Glutamatergic neuron (in vitro differentiated cells): ENCODE data around the gene GPR183. TPM values are rescaled to one million over a fixed set of nuclear protein-coding genes. Genes with fewer than 3 reads are reported as not detected.
A peak's percentile ranks its signal among the peaks of the same experiment; 100 is the strongest.

ENCODE experiments used
- DNase-seq: peaks from one replicate; pipeline ENCODE4 v3.0.0; 2022
- H3K27ac Mint-ChIP-seq: one replicate; pipeline ENCODE4 v1.8.0; 2020; ENCODE audit warnings: mild to moderate bottlenecking, mixed read lengths, inconsistent platforms; ENCODE audit not compliant: unreplicated experiment
- H3K27me3 Mint-ChIP-seq: one replicate; pipeline ENCODE4 v1.8.0; 2020; ENCODE audit warnings: mild to moderate bottlenecking, moderate library complexity, mixed read lengths, inconsistent platforms; ENCODE audit not compliant: unreplicated experiment
- H3K36me3 Mint-ChIP-seq: one replicate; pipeline ENCODE4 v1.8.0; 2020; ENCODE audit warnings: mild to moderate bottlenecking, mixed read lengths, inconsistent platforms; ENCODE audit not compliant: unreplicated experiment
- H3K4me1 Mint-ChIP-seq: one replicate; pipeline ENCODE4 v1.8.0; 2020; ENCODE audit warnings: mild to moderate bottlenecking, low read depth, mixed read lengths, inconsistent platforms; ENCODE audit not compliant: unreplicated experiment
- H3K4me3 Mint-ChIP-seq: one replicate; pipeline ENCODE4 v1.8.0; 2020; ENCODE audit warnings: mild to moderate bottlenecking, mixed read lengths, inconsistent platforms; ENCODE audit not compliant: unreplicated experiment
- H3K9me3 Mint-ChIP-seq: one replicate; pipeline ENCODE4 v1.8.0; 2020; ENCODE audit warnings: mild to moderate bottlenecking, moderate library complexity, mixed read lengths, inconsistent platforms; ENCODE audit not compliant: unreplicated experiment
- long read RNA-seq: library from polyadenylated mRNA; unstranded; transcript quantifications from one replicate; pipeline ENCODE4 v2.0.0, GENCODE V29; 2020; ENCODE audit not compliant: unreplicated experiment
- total RNA-seq: library from RNA; stranded (reverse); fragmentation: NEBNext Ultra II Directional; extraction: Animal tissue kit (Norgen Biotek cat#: 25700); gene quantifications from one replicate; pipeline ENCODE4 v1.2.1, GENCODE V29; 2021; ENCODE audit not compliant: unreplicated experiment
- TF ChIP-seq, protein P1 (sequence below): fragments of 200-600 bp; sonication (generic); IDR thresholded peaks from one replicate; pipeline ENCODE4 v1.5.0; 2021; ENCODE audit not compliant: partially characterized antibody, unreplicated experiment

GPR183 gene, protein sequence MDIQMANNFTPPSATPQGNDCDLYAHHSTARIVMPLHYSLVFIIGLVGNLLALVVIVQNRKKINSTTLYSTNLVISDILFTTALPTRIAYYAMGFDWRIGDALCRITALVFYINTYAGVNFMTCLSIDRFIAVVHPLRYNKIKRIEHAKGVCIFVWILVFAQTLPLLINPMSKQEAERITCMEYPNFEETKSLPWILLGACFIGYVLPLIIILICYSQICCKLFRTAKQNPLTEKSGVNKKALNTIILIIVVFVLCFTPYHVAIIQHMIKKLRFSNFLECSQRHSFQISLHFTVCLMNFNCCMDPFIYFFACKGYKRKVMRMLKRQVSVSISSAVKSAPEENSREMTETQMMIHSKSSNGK
- not detected for total RNA-seq
- long read RNA-seq, result 0 reads

DNA sequence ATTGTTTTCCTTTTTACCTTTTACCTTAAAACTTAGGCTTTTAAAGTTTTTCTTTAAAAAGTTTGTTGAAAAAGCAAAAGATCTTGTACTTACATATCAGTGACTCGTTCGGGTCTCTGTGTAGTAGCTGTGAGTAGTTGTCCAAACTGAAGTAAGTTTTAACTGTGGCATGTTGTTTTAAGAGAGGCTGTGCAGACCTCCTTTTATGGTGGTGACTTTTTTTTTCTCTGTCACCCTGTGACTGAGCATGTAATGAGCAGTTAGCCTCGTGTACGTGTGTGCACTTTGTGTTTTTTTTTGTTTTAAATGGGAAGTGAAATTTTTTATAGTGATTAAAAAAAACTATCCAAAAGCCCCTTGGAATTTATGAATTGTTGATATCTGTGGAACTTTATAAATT, at the start of gene GPR183:
Gene GPR183 (minus strand): TSS at position 153 of the 400 bp plus-strand sequence. CDS start 11,254 bp downstream, outside the sequence.
- Mint-ChIP-seq H3K9me3 (peaks cover 5% of the 10 kb centered on the region), H3K36me3 (no peaks in the 10 kb centered on the region), H3K27ac (no peak within 1 kb of the TSS), H3K27me3 (peaks cover 2% of the 10 kb centered on the region), H3K4me3 (no peak within 1 kb of the TSS), H3K4me1 (peaks cover 9% of the 10 kb centered on the region)
- TF ChIP-seq, protein P1, sequence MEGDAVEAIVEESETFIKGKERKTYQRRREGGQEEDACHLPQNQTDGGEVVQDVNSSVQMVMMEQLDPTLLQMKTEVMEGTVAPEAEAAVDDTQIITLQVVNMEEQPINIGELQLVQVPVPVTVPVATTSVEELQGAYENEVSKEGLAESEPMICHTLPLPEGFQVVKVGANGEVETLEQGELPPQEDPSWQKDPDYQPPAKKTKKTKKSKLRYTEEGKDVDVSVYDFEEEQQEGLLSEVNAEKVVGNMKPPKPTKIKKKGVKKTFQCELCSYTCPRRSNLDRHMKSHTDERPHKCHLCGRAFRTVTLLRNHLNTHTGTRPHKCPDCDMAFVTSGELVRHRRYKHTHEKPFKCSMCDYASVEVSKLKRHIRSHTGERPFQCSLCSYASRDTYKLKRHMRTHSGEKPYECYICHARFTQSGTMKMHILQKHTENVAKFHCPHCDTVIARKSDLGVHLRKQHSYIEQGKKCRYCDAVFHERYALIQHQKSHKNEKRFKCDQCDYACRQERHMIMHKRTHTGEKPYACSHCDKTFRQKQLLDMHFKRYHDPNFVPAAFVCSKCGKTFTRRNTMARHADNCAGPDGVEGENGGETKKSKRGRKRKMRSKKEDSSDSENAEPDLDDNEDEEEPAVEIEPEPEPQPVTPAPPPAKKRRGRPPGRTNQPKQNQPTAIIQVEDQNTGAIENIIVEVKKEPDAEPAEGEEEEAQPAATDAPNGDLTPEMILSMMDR, result no peak
- no peak for DNase-seq

DNA sequence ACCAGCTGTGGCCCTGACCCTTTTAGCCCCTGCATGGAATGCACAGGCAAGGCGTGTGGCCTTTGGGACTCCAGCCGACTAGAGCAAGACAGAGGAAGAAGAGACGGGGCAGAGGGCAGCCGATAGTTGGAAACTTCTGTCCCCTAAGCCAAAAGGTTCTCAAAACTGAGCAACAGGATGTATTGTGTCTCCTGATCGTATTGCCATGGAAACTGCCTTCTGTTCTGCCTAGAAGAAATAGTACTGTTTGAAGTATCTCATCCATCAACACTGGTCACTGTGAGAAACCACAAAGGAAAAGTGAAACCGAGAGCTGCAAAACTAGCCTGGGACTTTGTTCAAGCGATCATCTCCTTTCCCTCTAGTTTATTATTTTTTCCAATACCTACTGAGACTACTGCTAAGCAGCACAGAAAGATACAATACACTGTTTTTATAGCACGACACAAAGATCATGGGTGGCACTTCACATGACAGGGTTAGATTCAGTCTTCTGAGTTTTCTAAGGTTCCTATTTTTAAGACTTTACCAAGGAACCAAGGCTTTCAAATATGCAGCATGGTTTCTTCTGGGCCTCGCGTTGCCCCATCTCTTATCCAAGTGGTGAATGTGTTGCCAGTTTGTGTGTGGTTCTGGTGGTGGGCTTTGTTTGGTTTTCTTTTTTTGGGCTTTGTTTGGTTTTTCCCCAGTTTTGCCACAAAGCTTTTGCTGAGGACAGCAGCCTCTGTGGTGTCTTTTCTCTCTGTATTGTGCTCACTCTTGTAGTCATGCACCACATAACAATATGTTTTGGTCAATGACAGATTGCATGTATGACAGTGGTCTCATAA, 49.3 kb upstream of the GPR183 start:
- H3K4me1 Mint-ChIP-seq, result peaks cover 9% of the 10 kb centered on the region
- TF ChIP-seq, protein P1, result no peak
- H3K27me3 Mint-ChIP-seq, result peaks cover 4% of the 10 kb centered on the region
- no peak for DNase-seq
- no peak overlapping the region for H3K4me3 Mint-ChIP-seq
- peaks cover 4% of the 10 kb centered on the region for H3K36me3 Mint-ChIP-seq
- peaks cover 3% of the 10 kb centered on the region for H3K9me3 Mint-ChIP-seq
- H3K27ac Mint-ChIP-seq, result peak overlapping the region; percentile 64

DNA sequence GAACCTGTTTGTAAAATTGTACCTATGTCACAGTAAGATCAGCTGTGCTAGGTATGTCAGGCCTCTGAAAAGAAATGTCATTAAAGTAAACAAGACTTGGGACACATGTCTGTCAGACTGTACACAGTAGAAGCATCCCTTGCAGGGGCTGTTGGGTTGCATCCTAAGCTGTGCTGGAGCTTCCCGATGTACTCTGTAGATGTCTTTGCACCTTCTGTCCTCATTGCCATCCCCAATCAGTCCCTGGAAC, 48.7 kb upstream of the GPR183 start:
- TF ChIP-seq, protein P1, result no peak
- peaks cover 4% of the 10 kb centered on the region for H3K27me3 Mint-ChIP-seq
- no peak for DNase-seq
- peaks cover 4% of the 10 kb centered on the region for H3K36me3 Mint-ChIP-seq
- H3K4me1 Mint-ChIP-seq, result peaks cover 9% of the 10 kb centered on the region
- no peak overlapping the region for H3K4me3 Mint-ChIP-seq
- peaks cover 3% of the 10 kb centered on the region for H3K9me3 Mint-ChIP-seq
- H3K27ac Mint-ChIP-seq, result peak overlapping the region; percentile 60

DNA sequence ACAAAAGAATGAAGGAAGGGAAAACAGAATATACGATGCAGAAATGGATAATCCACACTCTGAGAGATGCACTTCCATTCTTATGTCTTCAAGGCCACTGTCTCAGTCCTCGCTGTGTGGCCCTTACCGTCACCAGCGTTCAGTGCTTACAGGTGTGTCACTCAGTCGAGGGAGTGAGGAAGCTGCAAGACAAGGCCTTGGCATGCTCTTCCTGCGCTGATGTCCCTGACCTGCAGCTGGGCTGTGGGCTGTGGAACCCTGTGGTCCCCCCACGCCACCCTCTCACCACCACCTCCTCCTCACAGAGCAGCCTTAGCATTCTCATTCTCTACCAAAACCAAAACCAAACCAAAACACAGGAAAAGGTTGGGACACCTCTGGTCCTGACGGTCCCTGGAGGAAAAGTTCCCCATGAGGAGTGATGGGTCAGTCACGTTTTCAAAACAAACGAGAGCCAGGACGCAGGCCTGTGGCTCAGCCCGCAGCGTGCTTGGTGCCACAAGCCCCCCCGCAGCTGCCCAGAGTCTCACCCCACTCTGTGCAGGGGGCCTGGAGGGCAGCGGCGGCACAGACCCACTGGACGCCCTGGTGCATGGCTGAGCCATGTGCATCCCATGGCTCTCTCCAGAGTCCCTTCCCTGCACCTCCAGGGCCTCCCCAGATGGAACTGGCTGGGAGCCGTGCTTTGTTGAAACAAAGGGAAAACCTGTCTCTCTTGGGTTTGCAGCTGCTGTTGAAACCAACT, 48.2 kb upstream of the GPR183 start:
- no peak overlapping the region for H3K4me3 Mint-ChIP-seq
- peaks cover 4% of the 10 kb centered on the region for H3K36me3 Mint-ChIP-seq
- peaks cover 9% of the 10 kb centered on the region for H3K4me1 Mint-ChIP-seq
- no peak for DNase-seq
- peak overlapping the region; percentile 60 for H3K27ac Mint-ChIP-seq
- peaks cover 4% of the 10 kb centered on the region for H3K27me3 Mint-ChIP-seq
- TF ChIP-seq, protein P1, result no peak
- peaks cover 5% of the 10 kb centered on the region for H3K9me3 Mint-ChIP-seq
